HG02938 (cell line): ENCODE measurements around the gene CRTC3.
A peak's percentile ranks its signal among the peaks of the same experiment; 100 is the strongest.
"Not testable (repeated sequence)": the region's sequence is repeated elsewhere in the genome, so short reads cannot be mapped to it uniquely, and the experiment has no call there.

Source experiments
- ATAC-seq: cut with Tn5 transposase; IDR thresholded peaks from one replicate; pipeline ENCODE4 v1.9.1; 2021; ENCODE audit warnings: mild to moderate bottlenecking, moderate library complexity; ENCODE audit not compliant: unreplicated experiment

The CRTC3 gene

GRCh38 chr15:90645873-90646575, 116.3 kb downstream of the CRTC3 start:
- no peak for ATAC-seq

- ATAC-seq, result no peak
Observed at GRCh38 chr15:90646662-90647305, 117.1 kb downstream of the CRTC3 start.

GRCh38 chr15:90647326-90647725, 117.6 kb downstream of the CRTC3 start:
- ATAC-seq, result no peak

- peak; percentile 72 for ATAC-seq
Observed at GRCh38 chr15:90648137-90649070, 118.7 kb downstream of the CRTC3 start.

- no peak for ATAC-seq
Observed at GRCh38 chr15:90650117-90650955, 120.6 kb downstream of the CRTC3 start.

- ATAC-seq, result no peak
Observed at GRCh38 chr15:90650956-90651689, 121.4 kb downstream of the CRTC3 start.

- ATAC-seq, result no peak
Observed at GRCh38 chr15:90654233-90655136, 124.8 kb downstream of the CRTC3 start.

GRCh38 chr15:90657520-90658172, 127.9 kb downstream of the CRTC3 start:
- ATAC-seq, result peak; percentile 40

GRCh38 chr15:90659481-90659880, 129.8 kb downstream of the CRTC3 start:
- ATAC-seq, result no peak

- ATAC-seq, result peak; percentile 60
Observed at GRCh38 chr15:90660195-90660998, 130.7 kb downstream of the CRTC3 start.

GRCh38 chr15:90660999-90661330, 131.2 kb downstream of the CRTC3 start:
- ATAC-seq, result not testable (repeated sequence)

GRCh38 chr15:90664081-90664461, 134.3 kb downstream of the CRTC3 start:
- not testable (repeated sequence) for ATAC-seq

- ATAC-seq, result no peak
Observed at GRCh38 chr15:90664650-90665287, 135.0 kb downstream of the CRTC3 start.

GRCh38 chr15:90665288-90666134, 135.8 kb downstream of the CRTC3 start:
- ATAC-seq, result peak; percentile 65

GRCh38 chr15:90666135-90666909, 136.6 kb downstream of the CRTC3 start:
- ATAC-seq, result no peak
